OCI-LY1 (cell line): ENCODE measurements around the gene IL22.

Source experiments
- CTCF ChIP-seq: fragments of 200-600 bp; sonication (generic), shearing (Covaris generic); IDR thresholded peaks from 2 replicates; pipeline ENCODE4 v1.5.1; 2017; ENCODE audit warnings: mild to moderate bottlenecking, antibody characterized with exemption, low read length, moderate library complexity, mixed read lengths
- EZH2 ChIP-seq: fragments of 200-600 bp; sonication (generic), shearing (Covaris generic); IDR thresholded peaks from 2 replicates; pipeline ENCODE4 v1.8.0; 2017; ENCODE audit warnings: borderline replicate concordance, mixed run types, mild to moderate bottlenecking, antibody characterized with exemption, low read length, moderate library complexity, mixed read lengths

DNA sequence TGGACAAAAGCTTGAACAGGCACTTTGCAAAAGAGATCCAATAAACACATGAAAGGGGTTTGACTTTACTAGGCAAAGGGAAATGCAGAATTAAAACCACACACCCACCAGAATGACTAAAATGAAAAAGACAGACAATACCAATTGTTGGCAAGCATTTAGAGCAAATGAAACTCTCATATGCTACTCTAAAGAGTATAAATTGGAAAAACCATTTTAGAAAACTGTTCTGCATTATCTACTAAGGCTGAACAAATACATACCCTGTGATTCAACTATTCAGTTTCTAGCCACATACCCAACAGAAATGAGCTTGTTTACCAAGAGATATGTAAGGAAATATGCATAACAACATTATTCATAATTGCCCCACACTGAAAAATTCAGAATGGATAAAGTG, 8.5 kb upstream of the IL22 start:
- TF ChIP-seq CTCF, result no peak
- no peak for TF ChIP-seq EZH2
